ENCODE data around the gene LIMS1.
"Not testable (repeated sequence)": the region's sequence is repeated elsewhere in the genome, so short reads cannot be mapped to it uniquely, and the experiment has no call there.

The LIMS1 gene, protein sequence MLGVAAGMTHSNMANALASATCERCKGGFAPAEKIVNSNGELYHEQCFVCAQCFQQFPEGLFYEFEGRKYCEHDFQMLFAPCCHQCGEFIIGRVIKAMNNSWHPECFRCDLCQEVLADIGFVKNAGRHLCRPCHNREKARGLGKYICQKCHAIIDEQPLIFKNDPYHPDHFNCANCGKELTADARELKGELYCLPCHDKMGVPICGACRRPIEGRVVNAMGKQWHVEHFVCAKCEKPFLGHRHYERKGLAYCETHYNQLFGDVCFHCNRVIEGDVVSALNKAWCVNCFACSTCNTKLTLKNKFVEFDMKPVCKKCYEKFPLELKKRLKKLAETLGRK

DNA sequence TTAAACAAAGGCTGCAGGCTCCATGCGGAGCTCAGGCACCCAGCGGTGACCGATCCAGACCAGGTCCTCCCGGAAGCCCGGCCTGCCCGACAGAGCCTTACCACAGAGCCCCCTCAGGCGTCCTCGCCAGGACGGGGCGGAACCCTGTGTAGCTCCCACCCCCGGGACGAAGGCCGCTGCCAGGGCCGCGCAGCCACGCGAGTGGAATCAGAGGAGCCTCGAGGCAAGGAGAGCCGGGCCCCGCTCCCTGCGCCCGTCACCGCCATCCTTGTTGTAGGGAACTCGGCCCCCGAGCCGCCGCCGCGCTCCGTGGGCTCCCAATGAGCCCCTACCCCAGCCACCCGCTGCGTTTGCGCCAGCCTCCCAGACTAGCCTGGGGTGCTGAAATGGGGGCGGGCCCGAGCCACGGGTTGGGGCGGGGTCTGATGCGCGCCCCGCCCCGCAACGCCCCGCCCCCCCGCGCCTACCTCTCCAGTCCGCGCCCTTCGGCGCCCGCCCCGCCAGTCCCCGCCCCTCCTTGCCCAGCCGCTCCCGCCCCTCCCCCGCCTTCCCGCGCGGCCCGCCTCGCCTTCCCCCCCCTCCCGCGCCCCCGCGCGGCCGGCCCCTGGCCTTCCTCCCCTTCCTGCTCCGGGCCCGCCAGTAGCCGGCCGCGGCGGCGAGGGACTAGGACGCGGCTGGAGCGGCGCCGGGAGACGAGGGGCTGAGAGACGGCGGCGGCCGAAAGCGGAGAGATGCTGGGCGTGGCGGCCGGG, at the start of gene LIMS1:
TSS of gene LIMS1 (plus strand) at position 639 of the 752 bp plus-strand sequence. CDS start at position 732, 93 bp downstream.
- Histone ChIP-seq H3K27ac (ENCODE audit: low read length) (peak within 1 kb of the TSS; percentile 80), H3K27me3 (ENCODE audit: low read depth, low read length) (no peaks in the 10 kb centered on the region), H3K4me1 (ENCODE audit: control insufficient read depth in 1 of 2, insufficient read depth in 2 of 2, low read length in 2 of 2) (peaks cover 7 to 20% of the 10 kb centered on the region in 2 donors), H3K4me3 (ENCODE audit: low read depth in 1 of 2, low read length in 2 of 2) (peak within 1 kb of the TSS; percentile 83 to 87), H3K9me3 (ENCODE audit: control insufficient read depth in 1 of 2, low read length in 2 of 2) (no peaks in the 10 kb centered on the region), H3K36me3 (ENCODE audit: control insufficient read depth in 1 of 2, insufficient read depth in 2 of 2, low read length in 2 of 2) (no peaks in the 10 kb centered on the region)

DNA sequence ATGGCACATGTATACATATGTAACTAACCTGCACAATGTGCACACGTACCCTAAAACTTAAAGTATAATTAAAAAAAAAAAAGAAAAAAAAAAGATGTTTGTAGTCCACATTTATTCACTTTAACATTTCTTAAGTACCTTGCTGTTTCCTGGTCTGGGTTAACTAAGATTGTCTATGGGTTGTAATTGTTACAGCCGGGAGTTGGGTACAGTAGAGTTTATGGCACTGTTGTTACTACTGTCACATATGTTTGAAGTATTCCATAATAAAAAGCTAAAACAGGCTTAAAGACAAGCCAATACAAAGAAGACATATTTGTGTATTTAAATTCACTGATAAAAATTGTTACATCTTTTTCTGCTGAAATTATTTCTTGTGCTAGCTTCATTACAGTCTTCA, 49.0 kb upstream of the LIMS1 start:
- Histone ChIP-seq H3K27ac (ENCODE audit: low read length) (no peak overlapping the region), H3K36me3 (ENCODE audit: control insufficient read depth in 1 of 2, insufficient read depth in 2 of 2, low read length in 2 of 2) (peaks cover 48 to 58% of the 10 kb centered on the region in 2 donors), H3K4me3 (ENCODE audit: low read depth in 1 of 2, low read length in 2 of 2) (no peak overlapping the region), H3K9me3 (ENCODE audit: control insufficient read depth in 1 of 2, low read length in 2 of 2) (no peaks in the 10 kb centered on the region), H3K27me3 (ENCODE audit: low read depth, low read length) (no peaks in the 10 kb centered on the region), H3K4me1 (ENCODE audit: control insufficient read depth in 1 of 2, insufficient read depth in 2 of 2, low read length in 2 of 2) (no peaks in the 10 kb centered on the region)

DNA sequence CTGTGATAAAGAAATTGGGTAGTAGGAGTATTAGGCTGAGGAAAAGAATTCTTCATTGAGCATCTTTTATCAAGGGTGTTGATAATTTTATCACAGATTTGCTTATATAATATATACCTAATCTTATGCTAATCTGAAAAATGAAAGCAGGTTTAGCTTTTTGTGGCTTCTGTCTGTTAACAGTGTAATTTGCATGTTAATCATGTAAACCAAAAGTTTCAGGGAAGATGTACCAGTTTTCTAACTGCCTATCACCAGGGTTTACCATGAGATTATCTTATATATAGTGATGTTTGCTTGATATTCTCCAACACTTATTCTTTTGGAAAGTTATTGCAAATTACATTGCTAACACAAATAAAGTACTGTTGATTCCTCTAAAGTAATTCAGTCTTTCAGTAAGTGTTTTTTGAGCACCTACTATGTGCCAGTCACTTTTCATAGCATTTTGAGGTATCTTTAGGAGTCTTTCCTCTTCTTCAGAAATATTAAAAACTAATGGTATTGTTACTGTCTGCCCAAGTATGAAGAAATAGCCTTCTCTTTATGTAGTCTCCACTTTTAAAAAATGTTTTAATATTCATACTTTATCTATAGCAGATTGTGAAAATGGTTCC, 43.7 kb upstream of the LIMS1 start:
- no peak overlapping the region for H3K27ac ChIP-seq (ENCODE audit: low read length)
- H3K9me3 ChIP-seq (ENCODE audit: control insufficient read depth in 1 of 2, low read length in 2 of 2), result no peaks in the 10 kb centered on the region
- peaks cover 36 to 40% of the 10 kb centered on the region in 2 donors for H3K36me3 ChIP-seq (ENCODE audit: control insufficient read depth in 1 of 2, insufficient read depth in 2 of 2, low read length in 2 of 2)

DNA sequence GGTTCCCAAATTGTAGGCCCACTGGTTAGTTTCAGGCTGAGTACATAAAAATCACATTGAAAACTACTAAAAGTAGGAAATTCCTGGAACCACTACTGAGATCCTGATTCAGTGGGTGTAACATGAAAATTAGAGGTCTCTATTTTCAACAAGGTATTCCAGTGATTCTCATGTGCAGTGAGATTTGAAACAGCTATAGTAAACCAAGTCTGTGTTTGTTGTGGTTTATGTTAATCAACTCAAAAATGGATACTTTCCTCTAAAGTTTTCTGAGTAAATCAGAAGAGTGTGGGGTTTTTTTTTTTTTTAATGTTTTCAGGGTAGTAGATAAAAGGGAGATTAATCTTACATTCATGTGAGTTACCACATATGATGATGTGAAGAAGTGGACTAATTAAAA, 42.4 kb upstream of the LIMS1 start:
- Histone ChIP-seq H3K4me3 (ENCODE audit: low read depth in 1 of 2, low read length in 2 of 2) (no peak overlapping the region), H3K36me3 (ENCODE audit: control insufficient read depth in 1 of 2, insufficient read depth in 2 of 2, low read length in 2 of 2) (peaks cover 31 to 34% of the 10 kb centered on the region in 2 donors), H3K9me3 (ENCODE audit: control insufficient read depth in 1 of 2, low read length in 2 of 2) (no peaks in the 10 kb centered on the region), H3K27me3 (ENCODE audit: low read depth, low read length) (no peaks in the 10 kb centered on the region), H3K4me1 (ENCODE audit: control insufficient read depth in 1 of 2, insufficient read depth in 2 of 2, low read length in 2 of 2) (no peaks in the 10 kb centered on the region), H3K27ac (ENCODE audit: low read length) (no peak overlapping the region)

More for the DNA sequence above, 43.7 kb upstream of the LIMS1 start:
- Histone ChIP-seq H3K27me3 (ENCODE audit: low read depth, low read length) (no peaks in the 10 kb centered on the region), H3K4me3 (ENCODE audit: low read depth in 1 of 2, low read length in 2 of 2) (no peak overlapping the region), H3K4me1 (ENCODE audit: control insufficient read depth in 1 of 2, insufficient read depth in 2 of 2, low read length in 2 of 2) (no peaks in the 10 kb centered on the region)

DNA sequence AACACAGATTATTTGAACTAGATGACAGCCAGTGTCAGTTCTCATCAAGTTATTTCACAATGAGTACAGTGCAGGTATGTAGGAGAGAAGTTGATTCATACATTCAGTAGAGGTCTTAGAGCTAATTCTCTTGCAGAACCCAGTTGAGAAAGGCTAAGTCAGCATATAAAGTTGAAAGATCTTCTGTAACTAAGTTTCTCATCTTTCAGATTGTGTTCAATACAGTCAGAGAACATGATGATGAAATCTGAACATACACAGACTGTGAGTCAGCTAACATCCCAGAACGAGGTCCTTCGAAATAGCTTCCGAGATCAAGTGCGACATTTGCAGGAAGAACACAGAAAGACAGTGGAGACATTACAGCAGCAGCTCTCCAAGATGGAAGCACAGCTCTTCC, 41.9 kb upstream of the LIMS1 start:
- Histone ChIP-seq H3K27ac (ENCODE audit: low read length) (no peak overlapping the region), H3K9me3 (ENCODE audit: control insufficient read depth in 1 of 2, low read length in 2 of 2) (no peaks in the 10 kb centered on the region), H3K4me1 (ENCODE audit: control insufficient read depth in 1 of 2, insufficient read depth in 2 of 2, low read length in 2 of 2) (no peaks in the 10 kb centered on the region), H3K36me3 (ENCODE audit: control insufficient read depth in 1 of 2, insufficient read depth in 2 of 2, low read length in 2 of 2) (peaks cover 25 to 29% of the 10 kb centered on the region in 2 donors), H3K27me3 (ENCODE audit: low read depth, low read length) (no peaks in the 10 kb centered on the region), H3K4me3 (ENCODE audit: low read depth in 1 of 2, low read length in 2 of 2) (no peak overlapping the region)

DNA sequence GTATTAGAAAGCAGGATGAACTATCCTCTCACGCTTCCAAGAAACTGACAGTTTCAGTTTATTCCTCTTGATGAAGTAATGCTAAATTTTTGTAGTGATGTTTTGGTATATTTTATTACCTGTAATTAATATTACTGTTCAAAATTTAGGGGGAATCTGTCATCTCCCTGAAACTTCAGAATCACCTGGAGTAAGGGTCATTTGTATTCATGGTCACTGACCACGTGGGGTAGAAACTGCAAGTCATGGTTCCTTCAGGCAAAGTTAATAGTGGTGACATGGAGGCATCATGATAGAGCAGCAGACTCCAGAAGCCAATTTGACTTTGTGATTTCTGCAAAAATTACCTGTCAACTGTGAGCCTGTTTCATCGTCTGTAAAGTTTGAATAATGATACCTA, 38.1 kb upstream of the LIMS1 start:
- not testable (repeated sequence) for H3K27me3 ChIP-seq (ENCODE audit: low read depth, low read length); H3K4me1 ChIP-seq (ENCODE audit: control insufficient read depth in 1 of 2, insufficient read depth in 2 of 2, low read length in 2 of 2)
- peaks cover 2 to 15% of the 10 kb centered on the region in 2 donors for H3K36me3 ChIP-seq (ENCODE audit: control insufficient read depth in 1 of 2, insufficient read depth in 2 of 2, low read length in 2 of 2)

DNA sequence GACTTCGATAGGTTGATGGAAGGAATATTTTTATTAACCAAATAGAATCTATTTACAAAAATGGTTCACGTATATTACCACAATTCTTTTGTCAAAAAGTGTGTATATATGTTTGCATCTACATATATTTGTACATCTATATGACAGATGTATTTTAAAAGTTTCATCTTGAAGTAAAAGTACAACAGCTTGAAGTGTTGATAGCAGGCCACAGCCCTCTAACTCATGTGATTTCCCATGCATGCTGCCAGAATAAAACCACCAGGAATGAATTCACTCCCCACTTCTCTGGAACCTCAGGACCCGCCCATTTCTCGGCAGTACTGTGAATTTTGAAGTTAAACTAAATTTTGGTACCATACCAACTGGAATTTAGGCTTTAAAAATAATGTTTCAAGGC, 26.6 kb upstream of the LIMS1 start:
- not testable (repeated sequence) for H3K4me1 ChIP-seq (ENCODE audit: control insufficient read depth in 1 of 2, insufficient read depth in 2 of 2, low read length in 2 of 2); H3K36me3 ChIP-seq (ENCODE audit: control insufficient read depth in 1 of 2, insufficient read depth in 2 of 2, low read length in 2 of 2); H3K27ac ChIP-seq (ENCODE audit: low read length); H3K4me3 ChIP-seq (ENCODE audit: low read depth in 1 of 2, low read length in 2 of 2); H3K9me3 ChIP-seq (ENCODE audit: control insufficient read depth in 1 of 2, low read length in 2 of 2); H3K27me3 ChIP-seq (ENCODE audit: low read depth, low read length)

More for the DNA sequence above, 38.1 kb upstream of the LIMS1 start:
- H3K9me3 ChIP-seq (ENCODE audit: control insufficient read depth in 1 of 2, low read length in 2 of 2); H3K27ac ChIP-seq (ENCODE audit: low read length); H3K4me3 ChIP-seq (ENCODE audit: low read depth in 1 of 2, low read length in 2 of 2): not testable (repeated sequence)

DNA sequence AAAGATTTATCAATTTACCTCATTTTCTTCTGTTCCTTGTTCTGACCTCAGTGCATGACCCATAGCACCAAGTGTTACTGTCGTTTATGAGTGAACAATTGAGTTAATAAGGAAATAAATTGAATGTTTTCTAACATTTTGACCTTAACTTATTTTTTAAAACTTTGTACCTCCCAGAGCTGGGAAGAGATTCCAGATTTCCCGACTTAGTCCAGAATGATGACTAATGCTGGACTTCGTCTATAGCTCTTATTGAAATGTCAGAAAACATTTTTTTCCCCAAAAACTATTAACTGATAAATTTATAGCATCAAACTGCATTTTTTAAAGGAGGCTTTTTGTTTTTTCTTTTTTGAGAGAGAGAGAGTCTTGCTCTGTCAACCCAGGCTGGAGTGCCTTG, 21.8 kb upstream of the LIMS1 start:
- not testable (repeated sequence) for H3K27ac ChIP-seq (ENCODE audit: low read length); H3K36me3 ChIP-seq (ENCODE audit: control insufficient read depth in 1 of 2, insufficient read depth in 2 of 2, low read length in 2 of 2); H3K4me1 ChIP-seq (ENCODE audit: control insufficient read depth in 1 of 2, insufficient read depth in 2 of 2, low read length in 2 of 2); H3K27me3 ChIP-seq (ENCODE audit: low read depth, low read length); H3K9me3 ChIP-seq (ENCODE audit: control insufficient read depth in 1 of 2, low read length in 2 of 2); H3K4me3 ChIP-seq (ENCODE audit: low read depth in 1 of 2, low read length in 2 of 2)

DNA sequence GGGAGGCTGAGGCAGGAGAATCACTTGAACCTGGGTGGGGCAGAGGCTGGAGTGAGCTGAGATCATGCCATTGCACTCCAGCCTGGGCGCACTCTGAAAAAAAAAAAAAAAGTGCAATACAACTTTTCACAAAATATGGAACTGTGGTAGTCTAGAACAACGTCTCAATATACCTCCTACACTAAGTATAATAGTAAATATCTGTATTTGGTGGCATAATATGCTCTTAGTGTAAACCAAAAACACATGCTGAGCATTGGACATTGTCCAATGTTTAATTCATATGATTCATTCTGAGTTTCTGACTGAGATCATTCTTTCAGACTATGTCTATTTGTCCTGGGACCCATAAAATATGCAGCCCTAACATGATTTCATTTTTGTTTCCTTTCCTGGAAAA, 19.8 kb upstream of the LIMS1 start:
- H3K27me3 ChIP-seq (ENCODE audit: low read depth, low read length); H3K4me3 ChIP-seq (ENCODE audit: low read depth in 1 of 2, low read length in 2 of 2); H3K4me1 ChIP-seq (ENCODE audit: control insufficient read depth in 1 of 2, insufficient read depth in 2 of 2, low read length in 2 of 2); H3K36me3 ChIP-seq (ENCODE audit: control insufficient read depth in 1 of 2, insufficient read depth in 2 of 2, low read length in 2 of 2); H3K9me3 ChIP-seq (ENCODE audit: control insufficient read depth in 1 of 2, low read length in 2 of 2); H3K27ac ChIP-seq (ENCODE audit: low read length): not testable (repeated sequence)

DNA sequence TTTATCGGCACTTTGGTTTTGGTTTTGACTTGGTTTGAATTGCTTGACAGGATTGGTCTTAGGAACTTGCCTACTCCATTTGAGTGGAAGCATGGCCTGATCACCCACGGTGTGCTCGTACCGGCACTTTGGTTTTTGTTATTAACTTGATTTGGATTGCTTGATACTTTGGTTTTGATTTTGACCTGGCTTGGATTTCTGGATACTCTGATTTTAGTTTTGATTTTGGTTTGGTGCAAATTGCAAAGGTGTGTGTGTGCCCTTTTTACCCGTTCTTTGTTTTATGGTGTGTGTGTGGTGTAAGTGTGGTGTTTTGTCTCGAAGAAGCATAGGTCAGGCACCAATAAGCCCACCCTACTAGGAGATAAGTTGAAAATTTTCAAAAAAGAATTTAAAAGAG, 9.6 kb upstream of the LIMS1 start:
- not testable (repeated sequence) for H3K27me3 ChIP-seq (ENCODE audit: low read depth, low read length); H3K4me3 ChIP-seq (ENCODE audit: low read depth in 1 of 2, low read length in 2 of 2); H3K27ac ChIP-seq (ENCODE audit: low read length); H3K36me3 ChIP-seq (ENCODE audit: control insufficient read depth in 1 of 2, insufficient read depth in 2 of 2, low read length in 2 of 2); H3K4me1 ChIP-seq (ENCODE audit: control insufficient read depth in 1 of 2, insufficient read depth in 2 of 2, low read length in 2 of 2); H3K9me3 ChIP-seq (ENCODE audit: control insufficient read depth in 1 of 2, low read length in 2 of 2)

DNA sequence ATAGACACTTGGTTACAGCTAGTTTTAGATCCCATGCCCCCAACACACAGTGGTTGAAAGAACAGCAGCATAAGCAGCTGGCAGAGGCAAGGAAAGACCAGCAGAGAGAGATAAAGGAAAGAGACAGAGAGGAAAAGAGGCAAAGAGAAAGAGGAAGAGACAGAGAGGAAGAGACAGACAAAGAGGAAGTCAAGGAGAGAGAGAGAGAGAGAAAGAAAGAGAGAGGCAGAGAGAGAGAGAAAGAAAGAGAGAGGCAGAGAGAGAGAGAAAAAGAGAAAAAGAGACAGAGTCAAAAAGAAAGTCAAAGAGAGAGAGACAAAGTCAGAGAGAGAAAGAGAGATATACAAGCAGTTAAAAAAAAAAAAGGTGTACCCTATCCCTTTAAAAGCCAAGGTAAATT, 9.0 kb upstream of the LIMS1 start:
- H3K27ac ChIP-seq (ENCODE audit: low read length); H3K9me3 ChIP-seq (ENCODE audit: control insufficient read depth in 1 of 2, low read length in 2 of 2); H3K4me1 ChIP-seq (ENCODE audit: control insufficient read depth in 1 of 2, insufficient read depth in 2 of 2, low read length in 2 of 2); H3K36me3 ChIP-seq (ENCODE audit: control insufficient read depth in 1 of 2, insufficient read depth in 2 of 2, low read length in 2 of 2); H3K4me3 ChIP-seq (ENCODE audit: low read depth in 1 of 2, low read length in 2 of 2); H3K27me3 ChIP-seq (ENCODE audit: low read depth, low read length): not testable (repeated sequence)
